Mucosa of rectum (tissue), 2 donors: ENCODE measurements around the gene RIMS4.

Experiments used
- H3K27ac ChIP-seq, 2 donors: one replicate each; pipeline ENCODE4 v1.7.0; 2013; ENCODE audit warnings: inconsistent platforms in 2 of 2, low read depth in 2 of 2, low read length in 2 of 2
- H3K27me3 ChIP-seq, 2 donors: one replicate each; pipeline ENCODE4 v1.7.0; 2013; ENCODE audit warnings: low read length in 2 of 2; ENCODE audit not compliant: control insufficient read depth in 2 of 2, insufficient read depth in 2 of 2
- H3K36me3 ChIP-seq, 2 donors: one replicate each; pipeline ENCODE4 v1.7.0; 2013; ENCODE audit warnings: low read length in 2 of 2; ENCODE audit not compliant: control insufficient read depth in 2 of 2, insufficient read depth in 2 of 2
- H3K4me1 ChIP-seq, 2 donors: one replicate each; pipeline ENCODE4 v1.7.0; 2013; ENCODE audit warnings: low read length in 2 of 2, mild to moderate bottlenecking in 1 of 2; ENCODE audit not compliant: control insufficient read depth in 2 of 2, insufficient read depth in 2 of 2
- H3K4me3 ChIP-seq, 2 donors: one replicate each; pipeline ENCODE4 v1.7.0; 2013; ENCODE audit warnings: low read length in 2 of 2
- H3K9ac ChIP-seq, 2 donors: one replicate each; pipeline ENCODE4 v1.7.0; 2013; ENCODE audit warnings: low read length in 2 of 2, low read depth in 1 of 2, mild to moderate bottlenecking in 1 of 2
- H3K9me3 ChIP-seq, 2 donors: one replicate each; pipeline ENCODE4 v1.7.0; 2013; ENCODE audit warnings: low read length in 2 of 2; ENCODE audit not compliant: control insufficient read depth in 2 of 2
- donor health status: healthy.
- donor health status: Normal muscosa, but diverticular disease.

Gene RIMS4

GRCh38 chr20:44814937-44815336, 4.6 kb upstream of the RIMS4 start:
- peaks cover 3 to 10% of the 10 kb centered on the region in 2 donors for H3K27me3 ChIP-seq

GRCh38 chr20:44811150-44811685, 872 bp upstream of the RIMS4 start:
- Histone ChIP-seq H3K36me3 (no peaks in the 10 kb centered on the region), H3K9ac (no peak overlapping the region), H3K27me3 (peaks cover 10 to 23% of the 10 kb centered on the region in 2 donors), H3K9me3 (peaks cover 5 to 6% of the 10 kb centered on the region in 2 donors), H3K4me1 (peaks cover 0 to 3% of the 10 kb centered on the region in 2 donors), H3K4me3 (no peak overlapping the region), H3K27ac (no peak overlapping the region)

More at GRCh38 chr20:44814937-44815336, 4.6 kb upstream of the RIMS4 start:
- peaks cover 5 to 6% of the 10 kb centered on the region in 2 donors for H3K9me3 ChIP-seq
- H3K9ac ChIP-seq: no peak overlapping the region
- no peak overlapping the region for H3K4me3 ChIP-seq
- H3K36me3 ChIP-seq: no peaks in the 10 kb centered on the region
- H3K27ac ChIP-seq: no peak overlapping the region
- H3K4me1 ChIP-seq: no peaks in the 10 kb centered on the region

GRCh38 chr20:44810061-44810390, 320 bp downstream of the RIMS4 start:
- peaks cover 0 to 3% of the 10 kb centered on the region in 2 donors for H3K4me1 ChIP-seq
- peaks cover 10 to 23% of the 10 kb centered on the region in 2 donors for H3K27me3 ChIP-seq
- peaks cover 5 to 6% of the 10 kb centered on the region in 2 donors for H3K9me3 ChIP-seq
- no peak overlapping the region for H3K4me3 ChIP-seq
- no peak overlapping the region for H3K27ac ChIP-seq
- H3K36me3 ChIP-seq: no peaks in the 10 kb centered on the region
- no peak overlapping the region for H3K9ac ChIP-seq

GRCh38 chr20:44809380-44810060, 826 bp downstream of the RIMS4 start:
- peaks cover 5 to 6% of the 10 kb centered on the region in 2 donors for H3K9me3 ChIP-seq
- no peak overlapping the region for H3K9ac ChIP-seq
- no peak overlapping the region for H3K4me3 ChIP-seq
- peaks cover 0 to 3% of the 10 kb centered on the region in 2 donors for H3K4me1 ChIP-seq
- H3K27me3 ChIP-seq: peaks cover 10 to 23% of the 10 kb centered on the region in 2 donors
- H3K36me3 ChIP-seq: no peaks in the 10 kb centered on the region
- H3K27ac ChIP-seq: no peak overlapping the region

- peaks cover 9 to 23% of the 10 kb centered on the region in 2 donors for H3K27me3 ChIP-seq
- H3K4me1 ChIP-seq: peaks cover 0 to 3% of the 10 kb centered on the region in 2 donors
- no peak overlapping the region for H3K27ac ChIP-seq
- no peak overlapping the region for H3K4me3 ChIP-seq
- H3K9me3 ChIP-seq: peaks cover 5 to 6% of the 10 kb centered on the region in 2 donors
- H3K36me3 ChIP-seq: no peaks in the 10 kb centered on the region
- no peak overlapping the region for H3K9ac ChIP-seq
Measured at GRCh38 chr20:44807684-44808056, 2.7 kb downstream of the RIMS4 start.

- peaks cover 7 to 23% of the 10 kb centered on the region in 2 donors for H3K27me3 ChIP-seq
Measured at GRCh38 chr20:44807051-44807683, 3.2 kb downstream of the RIMS4 start.

GRCh38 chr20:44805979-44806620, 4.2 kb downstream of the RIMS4 start:
- Histone ChIP-seq H3K4me3 (no peak overlapping the region), H3K27me3 (peaks cover 7 to 18% of the 10 kb centered on the region in 2 donors), H3K9me3 (no peaks in the 10 kb centered on the region), H3K9ac (no peak overlapping the region), H3K36me3 (no peaks in the 10 kb centered on the region), H3K4me1 (peaks cover 1 to 7% of the 10 kb centered on the region in 2 donors), H3K27ac (no peak overlapping the region)

More at GRCh38 chr20:44807051-44807683, 3.2 kb downstream of the RIMS4 start:
- Histone ChIP-seq H3K36me3 (no peaks in the 10 kb centered on the region), H3K4me3 (no peak overlapping the region), H3K27ac (no peak overlapping the region), H3K9ac (no peak overlapping the region), H3K4me1 (peaks cover 0 to 3% of the 10 kb centered on the region in 2 donors), H3K9me3 (peaks cover 4% of the 10 kb centered on the region in 2 donors)

GRCh38 chr20:44805335-44805978, 4.9 kb downstream of the RIMS4 start:
- H3K9ac ChIP-seq: no peak overlapping the region
- H3K4me1 ChIP-seq: peaks cover 3 to 7% of the 10 kb centered on the region in 2 donors
- H3K27me3 ChIP-seq: peaks cover 7 to 13% of the 10 kb centered on the region in 2 donors
- H3K36me3 ChIP-seq: no peaks in the 10 kb centered on the region
- H3K4me3 ChIP-seq: no peak overlapping the region
- H3K27ac ChIP-seq: no peak overlapping the region
- H3K9me3 ChIP-seq: no peaks in the 10 kb centered on the region

- no peak overlapping the region for H3K27ac ChIP-seq
- H3K4me1 ChIP-seq: peaks cover 3 to 4% of the 10 kb centered on the region in 2 donors
- H3K9ac ChIP-seq: no peak overlapping the region
- no peaks in the 10 kb centered on the region for H3K9me3 ChIP-seq
- H3K4me3 ChIP-seq: no peak overlapping the region
- H3K27me3 ChIP-seq: peaks cover 3 to 4% of the 10 kb centered on the region in 2 donors
- H3K36me3 ChIP-seq: no peaks in the 10 kb centered on the region
Measured at GRCh38 chr20:44803383-44803941, 6.9 kb downstream of the RIMS4 start.
